OCI-LY1 (cell line): ENCODE data around the gene CD55.

Experiments
- CTCF ChIP-seq: fragments of 200-600 bp; sonication (generic), shearing (Covaris generic); IDR thresholded peaks from 2 replicates; pipeline ENCODE4 v1.5.1; 2017; ENCODE audit warnings: mild to moderate bottlenecking, antibody characterized with exemption, low read length, moderate library complexity, mixed read lengths
- EZH2 ChIP-seq: fragments of 200-600 bp; sonication (generic), shearing (Covaris generic); IDR thresholded peaks from 2 replicates; pipeline ENCODE4 v1.8.0; 2017; ENCODE audit warnings: borderline replicate concordance, mixed run types, mild to moderate bottlenecking, antibody characterized with exemption, low read length, moderate library complexity, mixed read lengths

GRCh38 chr1:207397525-207397926 lies 76.0 kb downstream of the CD55 start:
- TF ChIP-seq CTCF, result peak; percentile 13; the same call in 1 of the 2 replicates
- TF ChIP-seq EZH2, result no peak
